HCT116 (cell line): ENCODE data around the gene EIF4G3.

Source experiments
- CEBPB ChIP-seq: IDR thresholded peaks from 2 replicates; pipeline ENCODE4 v1.6.1; 2012; ENCODE audit warnings: low read depth
- CTCF ChIP-seq, 3 experiments: fragments of 200-600 bp in 1 of 3; sonication (generic) in 1 of 3; IDR thresholded peaks in 2 of 3; conservative IDR thresholded peaks in 1 of 3; 2 replicates each; pipeline ENCODE4 v1.5.1; 2012 to 2017; ENCODE audit warnings: low read depth in 2 of 3, low read length in 2 of 3, antibody characterized with exemption in 1 of 3, borderline replicate concordance in 1 of 3, control low read depth in 1 of 3, mild to moderate bottlenecking in 1 of 3, mixed read lengths in 1 of 3, mixed run types in 1 of 3, moderate library complexity in 1 of 3; ENCODE audit not compliant: insufficient read depth in 1 of 3
- EZH2 ChIP-seq: fragments of 200-600 bp; sonication (generic); IDR thresholded peaks from 2 replicates; pipeline ENCODE4 v1.6.1; 2017; ENCODE audit warnings: antibody characterized with exemption, mixed run types
- EZH2phosphoT487 ChIP-seq: fragments of 200-600 bp; IDR thresholded peaks from 2 replicates; pipeline ENCODE4 v1.6.1; 2018; ENCODE audit warnings: antibody characterized with exemption, borderline replicate concordance
- JUND ChIP-seq: IDR thresholded peaks from 2 replicates; pipeline ENCODE4 v1.6.1; 2012
- POLR2A ChIP-seq: IDR thresholded peaks from 2 replicates; pipeline ENCODE4 v1.7.0; 2011; ENCODE audit warnings: borderline replicate concordance; ENCODE audit not compliant: insufficient read depth, insufficient read length; ENCODE audit errors: extremely low read depth
- POLR2AphosphoS5 ChIP-seq: IDR thresholded peaks from 2 replicates; pipeline ENCODE4 v1.6.1; 2011; ENCODE audit warnings: mild to moderate bottlenecking, low read depth, low read length, moderate library complexity
- REST ChIP-seq: IDR thresholded peaks from 2 replicates; pipeline ENCODE4 v1.6.1; 2012; ENCODE audit warnings: low read depth
- SIN3A ChIP-seq: IDR thresholded peaks from 2 replicates; pipeline ENCODE4 v1.6.1; 2012; ENCODE audit warnings: low read depth
- TCF7L2 ChIP-seq: IDR thresholded peaks from 2 replicates; pipeline ENCODE4 v1.7.0; 2011; ENCODE audit warnings: borderline replicate concordance, inconsistent platforms; ENCODE audit not compliant: insufficient read depth, insufficient read length; ENCODE audit errors: extremely low read depth
- YY1 ChIP-seq: IDR thresholded peaks from 2 replicates; pipeline ENCODE4 v1.6.1; 2011; ENCODE audit warnings: low read length, low read depth, moderate library complexity, mild to moderate bottlenecking; ENCODE audit not compliant: insufficient replicate concordance; ENCODE audit errors: extremely low read depth
- ZNF274 ChIP-seq: fragments of 200-500 bp; sonication (Bioruptor generic); IDR thresholded peaks from 2 replicates; pipeline ENCODE4 v1.6.1; 2014; ENCODE audit warnings: mild to moderate bottlenecking, low read depth, low read length, inconsistent platforms
- TF ChIP-seq, protein P1 (sequence below): IDR thresholded peaks from 2 replicates; pipeline ENCODE4 v1.6.1; 2011; ENCODE audit warnings: mild to moderate bottlenecking, low read length, moderate library complexity; ENCODE audit not compliant: insufficient replicate concordance; ENCODE audit errors: extremely low read depth
- TF ChIP-seq, protein P2 (sequence below): IDR thresholded peaks from 2 replicates; pipeline ENCODE4 v1.6.1; 2012

DNA sequence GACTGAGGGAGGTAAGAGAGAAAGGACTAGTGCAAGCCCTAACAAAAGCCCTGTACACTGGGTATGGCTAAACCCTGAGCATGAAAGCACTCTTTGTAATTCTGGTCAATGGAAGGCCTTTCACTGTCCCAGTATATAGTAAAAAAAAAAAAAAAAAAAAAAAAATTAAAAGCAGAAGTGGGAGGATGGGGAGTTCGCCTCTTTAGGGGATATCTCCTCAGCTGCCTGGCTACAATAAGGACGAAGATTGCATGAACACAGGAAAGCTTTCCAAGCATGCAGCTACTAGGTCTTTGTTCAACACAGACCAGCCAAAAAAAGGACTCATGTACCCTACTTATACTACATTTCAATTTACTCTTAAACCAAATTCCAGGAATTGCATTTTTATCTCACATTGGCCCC is 59.1 kb downstream of the EIF4G3 start:
- no peak for TF ChIP-seq CTCF (IDR thresholded peaks at IDR 0.05 in 2 of 3, conservative IDR thresholded peaks at IDR 0.05 in 1 of 3; ENCODE audit: borderline replicate concordance in 1 of 3, insufficient read depth in 1 of 3, low read depth in 2 of 3, low read length in 2 of 3)
- no peak for TF ChIP-seq EZH2
- TF ChIP-seq REST, result no peak
- no peak for TF ChIP-seq POLR2A
- no peak for TF ChIP-seq SIN3A
- TF ChIP-seq, protein P1, sequence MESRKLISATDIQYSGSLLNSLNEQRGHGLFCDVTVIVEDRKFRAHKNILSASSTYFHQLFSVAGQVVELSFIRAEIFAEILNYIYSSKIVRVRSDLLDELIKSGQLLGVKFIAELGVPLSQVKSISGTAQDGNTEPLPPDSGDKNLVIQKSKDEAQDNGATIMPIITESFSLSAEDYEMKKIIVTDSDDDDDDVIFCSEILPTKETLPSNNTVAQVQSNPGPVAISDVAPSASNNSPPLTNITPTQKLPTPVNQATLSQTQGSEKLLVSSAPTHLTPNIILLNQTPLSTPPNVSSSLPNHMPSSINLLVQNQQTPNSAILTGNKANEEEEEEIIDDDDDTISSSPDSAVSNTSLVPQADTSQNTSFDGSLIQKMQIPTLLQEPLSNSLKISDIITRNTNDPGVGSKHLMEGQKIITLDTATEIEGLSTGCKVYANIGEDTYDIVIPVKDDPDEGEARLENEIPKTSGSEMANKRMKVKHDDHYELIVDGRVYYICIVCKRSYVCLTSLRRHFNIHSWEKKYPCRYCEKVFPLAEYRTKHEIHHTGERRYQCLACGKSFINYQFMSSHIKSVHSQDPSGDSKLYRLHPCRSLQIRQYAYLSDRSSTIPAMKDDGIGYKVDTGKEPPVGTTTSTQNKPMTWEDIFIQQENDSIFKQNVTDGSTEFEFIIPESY, result no peak
- TF ChIP-seq POLR2AphosphoS5, result no peak
- no peak for TF ChIP-seq TCF7L2
- no peak for TF ChIP-seq JUND
- TF ChIP-seq EZH2phosphoT487, result no peak
- no peak for TF ChIP-seq ZNF274
- TF ChIP-seq, protein P2, sequence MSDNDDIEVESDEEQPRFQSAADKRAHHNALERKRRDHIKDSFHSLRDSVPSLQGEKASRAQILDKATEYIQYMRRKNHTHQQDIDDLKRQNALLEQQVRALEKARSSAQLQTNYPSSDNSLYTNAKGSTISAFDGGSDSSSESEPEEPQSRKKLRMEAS, result no peak
- no peak for TF ChIP-seq CEBPB
- TF ChIP-seq YY1, result no peak
